Measurements from ENCODE around the gene TPO. TPM values are rescaled to one million over a fixed set of nuclear protein-coding genes. Genes with fewer than 3 reads are reported as not detected.

The TPO gene
- total RNA-seq, 4 donors from 2014 or later = 4,215 to 7,965 (median 5,966) TPM

- peak; percentile 5 to 23 for DNase-seq
- 64 to 88% methylated on average over 5 to 13 of the region's 13 CpGs for WGBS, 2 donors
Observed at GRCh38 chr2:1497122-1497611, 83.9 kb downstream of the TPO start.

DNA sequence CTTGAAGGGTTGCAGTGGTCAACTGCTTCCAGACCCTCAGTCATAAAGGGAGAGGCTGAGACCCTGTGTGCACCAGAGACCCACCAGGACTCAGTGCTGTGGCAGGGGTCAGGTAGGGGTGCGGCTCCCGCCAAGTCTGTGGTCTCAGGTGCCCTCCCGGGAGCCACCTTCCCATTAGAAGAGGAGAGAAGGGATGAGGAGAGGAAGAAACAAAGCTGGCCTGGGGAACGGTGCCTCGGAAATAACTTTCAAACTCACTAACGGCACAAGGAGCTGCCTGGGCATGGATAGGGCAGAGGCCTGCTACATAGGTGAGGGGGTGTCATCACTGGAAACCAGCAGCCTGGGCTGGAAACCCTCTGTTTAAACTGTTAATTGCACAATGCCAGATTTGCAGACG is 84.9 kb downstream of the TPO start:
- Histone ChIP-seq H3K27ac (no peak overlapping the region), H3K27me3 (no peaks in the 10 kb centered on the region), H3K4me1 (peaks cover 0 to 5% of the 10 kb centered on the region in 2 donors), H3K36me3 (peaks cover 89 to 100% of the 10 kb centered on the region in 2 donors), H3K9me3 (no peaks in the 10 kb centered on the region), H3K4me3 (replicated peaks in 1 of 3) (no peak overlapping the region)
- TF ChIP-seq CTCF (IDR thresholded peaks at IDR 0.05) = no peak
- no peak for TF ChIP-seq POLR2A (IDR thresholded peaks at IDR 0.05)
- 89 to 94% methylated on average over 7 of the region's 7 CpGs for WGBS, 2 donors
- intact Hi-C loops (cut with DNase I) = no loop called here
- DNase-seq = peak; percentile 2 to 5

More at GRCh38 chr2:1497122-1497611, 83.9 kb downstream of the TPO start:
- Histone ChIP-seq H3K9me3 (no peaks in the 10 kb centered on the region), H3K4me1 (no peaks in the 10 kb centered on the region), H3K27me3 (no peaks in the 10 kb centered on the region), H3K4me3 (replicated peaks in 1 of 3) (no peak overlapping the region), H3K36me3 (peaks cover 89 to 99% of the 10 kb centered on the region in 2 donors), H3K27ac (no peak overlapping the region)
- TF ChIP-seq CTCF (IDR thresholded peaks at IDR 0.05) (no peak), POLR2A (IDR thresholded peaks at IDR 0.05) (no peak)
- intact Hi-C loops (cut with DNase I) = no loop called here

GRCh38 chr2:1499033-1499795 is 86.0 kb downstream of the TPO start:
- TF ChIP-seq POLR2A (IDR thresholded peaks at IDR 0.05) = no peak
- no peak for TF ChIP-seq CTCF (IDR thresholded peaks at IDR 0.05)
- Histone ChIP-seq H3K4me3 (replicated peaks in 1 of 3) (no peak overlapping the region), H3K9me3 (no peaks in the 10 kb centered on the region), H3K36me3 (peaks cover 92 to 100% of the 10 kb centered on the region in 2 donors), H3K27ac (no peak overlapping the region), H3K27me3 (no peaks in the 10 kb centered on the region), H3K4me1 (peaks cover 0 to 14% of the 10 kb centered on the region in 2 donors)
- peak; percentile 2 to 13 for DNase-seq
- intact Hi-C loops (cut with DNase I) = no loop called here
- 91 to 92% methylated on average over 13 of the region's 13 CpGs for WGBS, 2 donors

GRCh38 chr2:1501038-1501851 is 88.0 kb downstream of the TPO start:
- intact Hi-C loops (cut with DNase I) = no loop called here
- no peak for TF ChIP-seq POLR2A (IDR thresholded peaks at IDR 0.05)
- no peak for TF ChIP-seq CTCF (IDR thresholded peaks at IDR 0.05)
- Histone ChIP-seq H3K27me3 (no peaks in the 10 kb centered on the region), H3K36me3 (peaks cover 81 to 90% of the 10 kb centered on the region in 2 donors), H3K4me3 (replicated peaks in 1 of 3) (no peak overlapping the region), H3K27ac (peak overlapping the region in 1 of 3 donors; percentile 5), H3K4me1 (peaks cover 0 to 17% of the 10 kb centered on the region in 2 donors), H3K9me3 (no peaks in the 10 kb centered on the region)
- WGBS, 2 donors = 93 to 94% methylated on average over 26 to 27 of the region's 27 CpGs
- DNase-seq = peak; percentile 2 to 21

Measured in thyroid gland (tissue), 4 donors.